HCT116 (cell line): Measurements from ENCODE around the gene TUG1. TPM values are rescaled to one million over a fixed set of nuclear protein-coding genes. Genes with fewer than 3 reads are reported as not detected.

Source experiments
- ATAC-seq: fragments of 200-7000 bp; cut with Tn5 transposase; 2 replicates; pipeline ENCODE4 v1.9.1; 2020; ENCODE audit warnings: mild to moderate bottlenecking, moderate library complexity
- BruUV-seq: library from RNA; stranded (reverse); fragments of 400-500 nt; replicated peaks from 2 replicates; lab custom pipeline; 2021; lab: Mats Ljungman, UMichigan
- CTCF ChIA-PET: fragments of 300-600 bp; sonication (Branson Sonifier 250); formaldehyde crosslinking; loops from one replicate; lab custom pipeline; 2021; ENCODE audit warnings: antibody characterized with exemption; lab: Charles Lee
- POLR2A ChIA-PET: fragments of 300-600, 350-600 bp; sonication (Branson Sonifier 250); formaldehyde crosslinking; loops from one replicate; lab custom pipeline; 2021; ENCODE audit warnings: antibody characterized with exemption; lab: Charles Lee
- RAD21 ChIA-PET, 2 experiments: fragments of 300-600 bp; sonication (Branson Sonifier 250); formaldehyde crosslinking; loops; one replicate each; lab custom pipeline; 2023; ENCODE audit warnings: low total read pairs in 2 of 2; ENCODE audit not compliant: uncharacterized antibody in 2 of 2, unreplicated experiment in 2 of 2, low non-redundant PET in 1 of 2; lab: Charles Lee
- DNase-seq: peaks from one replicate; pipeline ENCODE4 v3.0.0-alpha.2; 2010; ENCODE audit warnings: low read depth, low spot score
- H2AFZ ChIP-seq: fragments of 200-600 bp; shearing (Covaris generic), sonication (generic); 2 replicates; pipeline ENCODE4 v1.6.1; 2017; ENCODE audit warnings: low read depth, mixed run types, mixed read lengths, antibody characterized with exemption, low read length; ENCODE audit not compliant: poor library complexity, severe bottlenecking
- H3K27ac ChIP-seq: 2 replicates; pipeline ENCODE4 v1.5.1; 2012; ENCODE audit warnings: low read depth, low read length
- H3K27me3 ChIP-seq: fragments of 200-600 bp; sonication (generic); 2 replicates; pipeline ENCODE4 v1.6.1; 2016; ENCODE audit warnings: mixed run types, low read length, mixed read lengths; ENCODE audit not compliant: insufficient read depth
- H3K36me3 ChIP-seq, 2 experiments: fragments of 200-500 bp in 1 of 2; fragments of 200-600 bp in 1 of 2; sonication (Bioruptor generic) in 1 of 2; sonication (generic) in 1 of 2; 2 replicates each; pipeline versions ENCODE4 v1.5.1 to v1.6.1; 2014 to 2016; ENCODE audit warnings: low read length in 2 of 2, inconsistent platforms in 1 of 2, mixed read lengths in 1 of 2, mixed run types in 1 of 2; ENCODE audit not compliant: insufficient read depth in 2 of 2, control insufficient read depth in 1 of 2
- H3K4me1 ChIP-seq, 2 experiments: fragments of 200-600 bp in 1 of 2; sonication (generic) in 1 of 2; 2 replicates each; pipeline versions ENCODE4 v1.5.1 to v1.6.1; 2012 to 2017; ENCODE audit warnings: low read length in 2 of 2, inconsistent platforms in 1 of 2, mild to moderate bottlenecking in 1 of 2, mixed read lengths in 1 of 2, mixed run types in 1 of 2, moderate library complexity in 1 of 2; ENCODE audit not compliant: insufficient read depth in 2 of 2, control insufficient read depth in 1 of 2
- H3K4me2 ChIP-seq: fragments of 200-600 bp; sonication (generic); 2 replicates; pipeline ENCODE4 v1.6.1; 2017; ENCODE audit warnings: mixed run types, low read length, mixed read lengths
- H3K4me3 ChIP-seq, 2 experiments: fragments of 200-600 bp in 1 of 2; sonication (generic) in 1 of 2; replicated peaks in 1 of 2; 2 replicates each; pipeline ENCODE4 v1.5.1; 2011 to 2016; ENCODE audit warnings: low read length in 2 of 2, control low read depth in 1 of 2, low read depth in 1 of 2, mild to moderate bottlenecking in 1 of 2, mixed read lengths in 1 of 2, mixed run types in 1 of 2
- H3K79me2 ChIP-seq: fragments of 200-600 bp; sonication (generic); 2 replicates; pipeline ENCODE4 v1.6.1; 2017; ENCODE audit warnings: mild to moderate bottlenecking, mixed run types, low read length, moderate library complexity, mixed read lengths; ENCODE audit not compliant: insufficient read depth
- H3K9ac ChIP-seq: fragments of 200-600 bp; sonication (generic); 2 replicates; pipeline ENCODE4 v1.6.1; 2016; ENCODE audit warnings: low read length, mixed read lengths
- H3K9me2 ChIP-seq: fragments of 200-600 bp; sonication (generic), shearing (Covaris generic); 2 replicates; pipeline ENCODE4 v1.6.1; 2017; ENCODE audit warnings: mixed run types, mild to moderate bottlenecking, moderate library complexity; ENCODE audit not compliant: insufficient read depth
- H3K9me3 ChIP-seq, 2 experiments: fragments of 200-500 bp in 1 of 2; fragments of 200-600 bp in 1 of 2; sonication (Bioruptor generic) in 1 of 2; sonication (generic) in 1 of 2; 2 replicates each; pipeline ENCODE4 v1.6.1; 2014 to 2017; ENCODE audit warnings: low read length in 2 of 2, mixed read lengths in 2 of 2, inconsistent platforms in 1 of 2, low read depth in 1 of 2, mild to moderate bottlenecking in 1 of 2, mixed run types in 1 of 2, moderate library complexity in 1 of 2; ENCODE audit not compliant: control insufficient read depth in 1 of 2, insufficient read depth in 1 of 2
- H4K20me1 ChIP-seq: fragments of 200-600 bp; sonication (generic), shearing (Covaris generic); 2 replicates; pipeline ENCODE4 v1.6.1; 2017; ENCODE audit warnings: mixed run types, mild to moderate bottlenecking, moderate library complexity; ENCODE audit not compliant: insufficient read depth
- ATF3 ChIP-seq: IDR thresholded peaks from 2 replicates; pipeline ENCODE4 v1.6.1; 2012
- CBX3 ChIP-seq: IDR thresholded peaks from 2 replicates; pipeline ENCODE4 v1.6.1; 2012; ENCODE audit warnings: low read depth
- CEBPB ChIP-seq: IDR thresholded peaks from 2 replicates; pipeline ENCODE4 v1.6.1; 2012; ENCODE audit warnings: low read depth
- CTCF ChIP-seq, 3 experiments: fragments of 200-600 bp in 1 of 3; sonication (generic) in 1 of 3; IDR thresholded peaks in 2 of 3; conservative IDR thresholded peaks in 1 of 3; 2 replicates each; pipeline ENCODE4 v1.5.1; 2012 to 2017; ENCODE audit warnings: low read depth in 2 of 3, low read length in 2 of 3, antibody characterized with exemption in 1 of 3, borderline replicate concordance in 1 of 3, control low read depth in 1 of 3, mild to moderate bottlenecking in 1 of 3, mixed read lengths in 1 of 3, mixed run types in 1 of 3, moderate library complexity in 1 of 3; ENCODE audit not compliant: insufficient read depth in 1 of 3
- ELF1 ChIP-seq: IDR thresholded peaks from 2 replicates; pipeline ENCODE4 v1.6.1; 2012; ENCODE audit warnings: low read depth, borderline replicate concordance
- EZH2 ChIP-seq: fragments of 200-600 bp; sonication (generic); IDR thresholded peaks from 2 replicates; pipeline ENCODE4 v1.6.1; 2017; ENCODE audit warnings: antibody characterized with exemption, mixed run types
- EZH2phosphoT487 ChIP-seq: fragments of 200-600 bp; IDR thresholded peaks from 2 replicates; pipeline ENCODE4 v1.6.1; 2018; ENCODE audit warnings: antibody characterized with exemption, borderline replicate concordance
- FOSL1 ChIP-seq: IDR thresholded peaks from 2 replicates; pipeline ENCODE4 v1.6.1; 2012; ENCODE audit warnings: low read depth
- JUND ChIP-seq: IDR thresholded peaks from 2 replicates; pipeline ENCODE4 v1.6.1; 2012
- MAX ChIP-seq: IDR thresholded peaks from 2 replicates; pipeline ENCODE4 v1.6.1; 2012
- POLR2AphosphoS5 ChIP-seq: IDR thresholded peaks from 2 replicates; pipeline ENCODE4 v1.6.1; 2011; ENCODE audit warnings: mild to moderate bottlenecking, low read depth, low read length, moderate library complexity
- REST ChIP-seq: IDR thresholded peaks from 2 replicates; pipeline ENCODE4 v1.6.1; 2012; ENCODE audit warnings: low read depth
- SP1 ChIP-seq: IDR thresholded peaks from 2 replicates; pipeline ENCODE4 v1.6.1; 2012; ENCODE audit warnings: low read depth
- SRF ChIP-seq: IDR thresholded peaks from 2 replicates; pipeline ENCODE4 v1.6.1; 2012; ENCODE audit warnings: low read depth
- TCF7L2 ChIP-seq: IDR thresholded peaks from 2 replicates; pipeline ENCODE4 v1.7.0; 2011; ENCODE audit warnings: borderline replicate concordance, inconsistent platforms; ENCODE audit not compliant: insufficient read depth, insufficient read length; ENCODE audit errors: extremely low read depth
- ZBTB33 ChIP-seq: IDR thresholded peaks from 2 replicates; pipeline ENCODE4 v1.6.1; 2011; ENCODE audit warnings: mild to moderate bottlenecking, low read length, moderate library complexity; ENCODE audit not compliant: insufficient replicate concordance; ENCODE audit errors: extremely low read depth
- intact Hi-C: fragments of 100-400 bp; cut with micrococcal nuclease; formaldehyde crosslinking; loops from 2 replicates; pipeline ENCODE4 v1.10.0; 2022
- total RNA-seq: library from RNA; stranded (reverse); gene quantifications from one replicate; pipeline ENCODE4 v1.2.1, GENCODE V29; 2021; ENCODE audit not compliant: unreplicated experiment

TUG1 gene
- total RNA-seq, 1 experiment from 2014 or later: 45.0 TPM

GRCh38 chr22:30928401-30928800 is 40.7 kb upstream of the TUG1 start:
- intact Hi-C loops: loop anchor here (10.0 kb wide), 1 partner anchor 294 kb away; the partner anchor contains the start of gene SLC35E4

More at GRCh38 chr22:30928401-30928800, 40.7 kb upstream of the TUG1 start:
- no peak for DNase-seq
- Histone ChIP-seq H3K9me2 (no peaks in the 10 kb centered on the region), H4K20me1 (no peaks in the 10 kb centered on the region), H3K27me3 (no peaks in the 10 kb centered on the region), H3K27ac (no peak overlapping the region), H3K79me2 (no peaks in the 10 kb centered on the region), H3K4me3 (no peak overlapping the region), H3K4me2 (no peak overlapping the region), H3K9me3 (no peaks in the 10 kb centered on the region), H3K36me3 (peaks cover 18 to 21% of the 10 kb centered on the region in 2 experiments; a peak in 3 of 4 replicates), H3K9ac (no peak overlapping the region), H3K4me1 (no peaks in the 10 kb centered on the region), H2AFZ (no peak overlapping the region)
- ChIA-PET CTCF (no interaction called here), POLR2A (no interaction called here), RAD21 (no interaction called here)
- no peak for ATAC-seq
- BruUV-seq: no TSS peak
- TF ChIP-seq EZH2phosphoT487 (no peak), CTCF (IDR thresholded peaks at IDR 0.05 in 2 of 3, conservative IDR thresholded peaks at IDR 0.05 in 1 of 3; ENCODE audit: borderline replicate concordance in 1 of 3, insufficient read depth in 1 of 3, low read depth in 2 of 3, low read length in 2 of 3) (no peak), JUND (no peak), REST (no peak), ELF1 (no peak), SP1 (no peak), ZBTB33 (no peak), SRF (no peak), EZH2 (no peak), MAX (no peak), POLR2AphosphoS5 (no peak), CEBPB (no peak), ATF3 (no peak), FOSL1 (no peak), CBX3 (no peak), TCF7L2 (no peak)
